ENCODE data around the gene ZNF735.
"Not testable (repeated sequence)": the region's sequence is repeated elsewhere in the genome, so short reads cannot be mapped to it uniquely, and the experiment has no call there.

Gene ZNF735

DNA sequence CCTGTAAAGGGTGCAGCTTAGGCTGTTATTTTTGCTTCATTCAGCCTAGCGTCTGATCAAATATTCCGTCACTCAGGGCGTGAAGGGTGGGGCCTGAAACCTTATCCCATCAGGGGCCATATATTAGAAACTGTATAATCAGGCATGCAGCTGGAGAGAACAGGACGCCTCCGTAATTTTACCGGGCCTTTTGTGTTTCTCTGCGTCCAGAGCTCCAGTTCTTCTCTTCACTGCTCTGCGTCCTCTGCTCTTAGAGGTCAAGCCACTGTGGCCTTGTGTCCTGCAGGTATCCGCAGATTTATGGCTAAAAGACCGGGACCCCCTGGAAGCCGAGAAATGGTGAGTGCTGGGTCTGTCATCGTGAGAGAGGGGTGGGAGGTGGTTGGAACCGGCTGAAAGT is at the start of gene ZNF735:
Gene ZNF735, plus strand, starts transcription at position 301 of the 400 bp plus-strand sequence. Its CDS starts 0 bp downstream, at position 301.
- in situ Hi-C loops (cut with MboI; ENCODE audit: low sequenced_read_pairs) = no loop called here

DNA sequence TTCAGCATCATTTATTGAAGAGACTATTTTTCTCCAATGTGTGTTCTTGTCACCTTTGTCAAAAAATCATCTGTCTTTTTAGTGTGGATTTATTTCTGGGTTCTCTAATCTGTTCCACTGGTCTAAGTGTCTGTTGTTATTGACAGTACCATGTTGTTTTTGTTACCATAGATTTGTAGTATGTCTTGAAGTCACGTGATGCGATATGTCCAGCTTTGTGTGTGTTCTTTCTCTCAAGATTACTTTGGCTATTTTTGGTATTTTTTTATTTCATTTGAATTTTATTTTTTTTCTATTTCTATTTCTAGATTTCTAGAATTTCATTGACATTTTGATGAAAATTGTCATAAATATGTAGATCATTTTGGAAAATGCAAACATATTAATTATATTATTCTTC is 36.0 kb upstream of the ZNF735 start:
- in situ Hi-C loops (cut with MboI; ENCODE audit: low sequenced_read_pairs) = not testable (repeated sequence)

DNA sequence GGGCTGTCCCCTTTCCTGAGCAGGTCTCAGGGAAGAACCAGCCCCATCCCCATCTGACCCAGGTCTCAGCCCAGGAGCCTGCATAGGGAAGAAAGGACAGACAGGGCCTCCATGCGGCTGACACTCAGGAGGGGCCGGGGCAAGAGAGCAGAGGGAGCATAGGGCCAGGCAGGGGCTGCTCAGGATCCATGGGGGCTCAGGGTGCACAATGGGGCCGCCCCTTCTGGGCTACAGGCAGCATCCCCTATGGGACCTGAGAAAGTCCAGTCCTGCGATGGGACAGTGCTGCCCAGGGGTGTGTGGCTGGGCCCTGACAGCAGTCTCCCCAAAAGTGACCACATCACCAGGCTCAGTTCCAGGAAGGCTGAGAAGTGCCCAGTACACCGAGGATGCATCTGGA is 32.7 kb upstream of the ZNF735 start:
- in situ Hi-C loops (cut with MboI; ENCODE audit: low sequenced_read_pairs) = no loop called here

DNA sequence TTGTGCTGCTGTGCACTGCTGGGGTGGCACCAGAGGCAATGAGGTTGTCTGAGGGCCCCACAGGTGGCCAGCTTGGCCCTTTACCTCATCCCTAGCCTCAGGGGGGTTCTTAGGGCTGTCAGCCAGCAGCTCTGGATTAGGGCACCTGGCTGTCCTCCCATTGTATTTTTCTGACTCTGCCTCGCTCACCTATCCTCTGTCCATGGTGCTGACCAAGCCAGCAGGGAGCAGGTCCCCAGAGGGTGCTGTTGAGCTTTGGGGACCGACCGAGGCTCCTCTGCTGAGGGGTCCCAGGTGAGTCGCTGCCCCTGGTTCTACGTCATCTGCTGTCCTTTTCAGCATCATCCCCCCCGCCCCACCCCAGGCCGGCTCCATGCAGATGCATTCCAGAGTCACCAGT is 32.1 kb upstream of the ZNF735 start:
- in situ Hi-C loops (cut with MboI; ENCODE audit: low sequenced_read_pairs) = no loop called here

DNA sequence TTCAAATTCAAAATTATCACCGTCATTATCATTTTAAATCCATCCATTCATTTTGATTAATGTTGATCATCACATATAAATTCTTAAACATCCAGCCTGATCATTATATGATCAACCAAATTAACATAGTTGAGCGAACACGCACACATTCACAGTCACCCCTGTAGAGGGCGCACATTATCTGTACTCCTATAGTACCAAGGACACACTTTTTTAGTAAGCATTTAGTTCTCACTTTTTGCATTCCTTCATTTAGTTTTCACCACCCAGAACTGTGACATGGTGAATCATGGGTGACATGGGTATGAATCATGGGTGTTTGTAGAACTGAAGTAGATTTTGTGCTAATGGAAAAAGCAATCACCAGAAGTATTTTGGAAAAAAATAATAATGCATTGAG is 26.0 kb upstream of the ZNF735 start:
- in situ Hi-C loops (cut with MboI; ENCODE audit: low sequenced_read_pairs) = no loop called here

DNA sequence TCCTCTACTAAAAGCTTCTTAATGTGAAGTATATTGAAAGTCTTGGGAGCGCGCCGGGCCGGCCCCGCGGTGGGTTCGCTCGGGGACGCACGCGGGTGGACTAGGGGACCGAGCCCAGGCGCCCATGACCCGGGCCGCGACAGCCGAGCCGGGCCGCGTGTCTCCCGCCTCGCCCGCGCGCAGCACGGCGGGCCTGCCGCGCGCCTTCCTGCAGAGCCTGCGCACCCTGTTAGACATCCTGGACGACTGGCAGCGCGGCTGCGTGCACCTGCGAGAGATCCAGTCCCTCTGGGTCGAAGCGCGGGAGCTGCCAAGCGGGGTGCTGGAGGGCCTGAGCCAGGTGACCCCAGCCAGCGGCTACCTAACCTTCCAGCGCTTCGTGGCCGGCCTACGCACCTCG is 25.4 kb upstream of the ZNF735 start:
- in situ Hi-C loops (cut with MboI; ENCODE audit: low sequenced_read_pairs) = no loop called here

DNA sequence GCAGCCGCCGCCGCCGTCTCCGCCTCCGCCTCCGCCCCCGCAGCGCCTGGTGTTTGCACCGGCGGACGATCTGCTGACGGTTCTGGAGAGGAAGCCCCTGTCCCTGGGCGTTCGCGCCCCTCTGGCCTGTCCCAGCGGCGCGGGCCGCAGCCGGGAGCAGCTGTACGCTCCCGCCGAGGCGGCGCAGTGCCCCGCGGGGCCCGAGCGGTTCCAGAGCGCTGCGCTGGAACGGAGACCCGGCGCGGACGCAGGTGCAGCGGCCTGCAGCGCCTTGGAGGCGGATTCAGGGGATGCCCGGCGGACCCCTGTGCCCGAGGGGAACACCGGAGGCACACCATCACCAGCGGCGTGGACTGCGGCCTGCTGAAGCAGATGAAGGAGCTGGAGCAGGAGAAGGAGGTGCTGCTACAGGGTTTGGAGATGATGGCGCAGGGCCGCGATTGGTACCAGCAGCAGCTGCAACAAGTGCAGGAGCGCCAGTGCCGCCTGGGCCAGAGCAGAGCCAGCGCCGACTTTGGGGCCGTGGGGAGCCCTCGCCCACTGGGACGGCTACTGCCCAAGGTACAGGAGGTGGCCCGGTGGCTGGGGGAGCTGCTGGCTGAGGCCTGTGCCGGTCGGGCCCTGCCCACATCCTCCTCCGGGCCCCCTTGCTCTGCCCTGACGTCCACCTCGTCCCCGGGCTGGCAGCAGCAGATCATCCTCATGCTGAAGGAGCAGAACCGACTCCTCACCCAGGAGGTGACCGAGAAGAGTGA is 24.8 kb upstream of the ZNF735 start:
- in situ Hi-C loops (cut with MboI; ENCODE audit: low sequenced_read_pairs) = no loop called here

DNA sequence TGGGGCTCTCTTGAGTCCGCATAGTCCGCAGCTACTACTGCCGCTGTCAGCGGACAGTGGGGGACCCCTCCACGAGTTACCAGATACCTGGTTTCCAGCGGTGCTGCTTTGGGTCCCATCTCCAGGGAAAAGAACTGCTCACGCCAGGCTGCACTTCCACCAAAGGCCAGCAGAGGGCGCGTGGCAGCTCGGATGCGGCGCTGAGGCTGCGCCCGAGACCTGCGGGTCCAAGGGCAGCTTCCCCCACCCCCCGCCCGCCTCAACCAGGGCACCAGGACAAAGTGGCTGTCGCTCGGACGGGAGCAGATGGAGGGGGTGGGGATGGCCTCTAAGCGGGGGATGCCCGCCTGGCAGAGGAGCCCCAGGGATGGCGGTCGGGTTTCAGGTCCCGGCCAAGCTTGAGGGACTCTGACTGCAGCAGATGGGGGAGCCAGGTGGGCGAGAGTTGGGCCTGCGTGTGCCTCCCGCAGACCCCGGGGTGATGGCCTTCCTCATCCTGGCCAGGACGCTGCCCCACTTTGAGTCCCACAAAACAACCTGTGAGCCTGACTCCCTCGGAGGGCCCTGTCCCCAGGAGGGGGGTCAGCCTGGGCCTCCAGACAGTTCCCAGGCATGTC is 23.8 kb upstream of the ZNF735 start:
- in situ Hi-C loops (cut with MboI; ENCODE audit: low sequenced_read_pairs) = no loop called here

DNA sequence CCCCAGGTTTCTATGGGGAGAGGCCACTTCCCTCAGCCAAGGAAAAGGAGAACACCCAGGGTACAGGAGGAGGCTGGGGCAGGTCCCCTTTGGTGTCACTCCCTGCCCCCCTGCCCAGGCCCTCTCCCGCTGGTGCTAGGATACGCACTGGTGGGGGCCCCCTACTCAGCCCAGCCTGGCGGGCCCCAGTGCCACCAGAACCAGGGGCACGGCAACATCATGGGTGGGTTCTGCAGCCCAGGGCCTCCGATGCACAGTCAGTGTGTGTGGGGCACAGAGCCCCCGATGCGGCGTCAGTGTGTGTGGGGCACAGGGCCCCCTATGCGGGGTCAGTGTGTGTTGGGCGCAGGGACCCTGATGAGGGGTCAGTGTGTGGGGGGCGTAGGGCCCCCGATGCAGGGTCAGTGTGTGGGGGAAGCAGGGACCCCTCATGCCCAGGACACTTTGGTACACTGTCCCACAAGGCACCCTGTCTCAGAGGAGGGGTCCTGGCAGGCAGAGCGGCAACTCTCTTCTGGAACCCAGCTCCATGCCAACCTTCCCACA is 23.1 kb upstream of the ZNF735 start:
- in situ Hi-C loops (cut with MboI; ENCODE audit: low sequenced_read_pairs) = no loop called here

DNA sequence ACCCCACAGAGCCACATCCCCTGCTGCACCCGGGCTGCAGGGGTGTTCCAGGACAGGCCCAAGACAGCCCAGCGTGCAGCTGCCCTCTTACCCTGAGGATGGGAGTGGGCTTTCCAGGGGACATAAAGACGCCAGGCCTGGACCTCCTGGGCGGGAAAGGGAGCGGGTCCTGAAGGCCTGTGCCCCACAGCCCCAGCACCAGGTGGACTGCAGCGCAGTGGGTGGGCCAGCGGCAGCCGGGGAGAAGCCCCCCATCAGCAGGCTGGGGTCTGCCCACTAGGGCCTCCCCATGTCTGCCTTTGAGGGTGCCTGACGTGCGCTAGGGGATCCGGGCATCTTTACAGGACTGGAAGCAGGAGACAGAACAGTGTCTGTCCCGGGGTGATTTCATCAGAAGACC is 22.6 kb upstream of the ZNF735 start:
- in situ Hi-C loops (cut with MboI; ENCODE audit: low sequenced_read_pairs) = no loop called here

DNA sequence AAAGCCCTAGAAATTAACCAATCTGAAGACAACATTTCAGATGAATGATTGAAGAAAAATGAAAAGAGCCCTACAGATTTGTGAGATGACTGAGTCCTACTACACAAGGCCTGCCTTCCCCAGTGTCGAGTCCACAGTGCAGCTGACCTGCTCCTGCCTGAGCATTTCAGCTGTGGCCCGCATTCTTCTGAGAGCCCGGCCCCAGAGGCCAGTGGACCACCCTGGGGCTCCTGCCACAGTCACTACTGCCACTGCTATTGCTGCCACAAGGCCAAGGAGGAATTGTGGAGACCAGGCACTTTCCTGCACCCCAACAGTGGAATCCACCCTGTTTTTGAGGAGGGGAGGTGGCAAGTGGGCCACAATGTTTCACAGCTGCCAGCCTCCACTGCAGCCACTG is 19.6 kb upstream of the ZNF735 start:
- in situ Hi-C loops (cut with MboI; ENCODE audit: low sequenced_read_pairs) = no loop called here

DNA sequence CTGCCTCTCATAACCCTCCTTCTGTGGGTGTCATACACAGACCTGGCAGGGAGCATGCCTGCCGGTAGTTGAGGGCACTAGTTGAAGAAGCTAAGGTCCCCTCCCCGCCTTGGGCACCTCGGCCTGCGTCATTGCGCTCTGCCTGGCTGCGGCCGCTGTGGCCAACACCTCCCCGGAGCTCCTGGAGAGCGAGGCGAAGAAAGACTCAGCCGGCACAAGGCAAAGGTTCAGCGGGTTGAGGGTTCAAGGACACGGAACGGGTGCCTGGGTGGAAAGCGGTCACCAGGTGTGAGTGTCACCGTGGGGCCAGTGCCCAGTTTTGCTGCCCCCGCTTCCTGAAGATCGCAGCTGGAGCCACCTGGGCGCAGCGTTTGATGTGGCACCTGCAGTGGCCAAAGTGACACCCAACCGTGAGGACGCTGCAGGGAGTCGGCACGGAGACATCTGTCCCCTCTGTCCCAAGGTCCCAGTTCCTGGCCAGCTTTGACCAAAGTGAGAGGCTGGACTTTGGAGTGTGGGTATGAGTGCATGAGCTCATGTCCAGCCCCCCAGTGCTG is 14.8 kb upstream of the ZNF735 start:
- in situ Hi-C loops (cut with MboI; ENCODE audit: low sequenced_read_pairs) = no loop called here

DNA sequence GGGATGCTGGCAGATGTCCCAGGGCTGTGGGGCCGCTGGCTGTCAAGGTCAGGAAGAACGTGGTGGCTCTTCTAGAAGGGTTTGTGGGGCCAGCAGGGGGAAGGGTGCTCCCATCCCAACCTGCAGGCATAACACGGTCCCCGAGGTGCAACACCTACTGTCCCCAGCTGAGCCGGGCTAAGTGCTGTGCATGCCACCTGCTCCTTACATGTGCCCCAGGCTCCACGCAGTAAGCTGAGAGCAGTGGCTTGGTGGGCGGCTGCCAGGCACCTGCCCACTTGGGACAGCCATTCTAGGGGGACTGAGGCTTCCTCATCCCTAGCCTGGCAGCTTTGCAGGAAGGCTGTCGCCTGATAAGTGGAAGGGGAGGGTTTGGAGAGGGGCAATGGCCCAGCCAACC is 14.2 kb upstream of the ZNF735 start:
- in situ Hi-C loops (cut with MboI; ENCODE audit: low sequenced_read_pairs) = no loop called here

DNA sequence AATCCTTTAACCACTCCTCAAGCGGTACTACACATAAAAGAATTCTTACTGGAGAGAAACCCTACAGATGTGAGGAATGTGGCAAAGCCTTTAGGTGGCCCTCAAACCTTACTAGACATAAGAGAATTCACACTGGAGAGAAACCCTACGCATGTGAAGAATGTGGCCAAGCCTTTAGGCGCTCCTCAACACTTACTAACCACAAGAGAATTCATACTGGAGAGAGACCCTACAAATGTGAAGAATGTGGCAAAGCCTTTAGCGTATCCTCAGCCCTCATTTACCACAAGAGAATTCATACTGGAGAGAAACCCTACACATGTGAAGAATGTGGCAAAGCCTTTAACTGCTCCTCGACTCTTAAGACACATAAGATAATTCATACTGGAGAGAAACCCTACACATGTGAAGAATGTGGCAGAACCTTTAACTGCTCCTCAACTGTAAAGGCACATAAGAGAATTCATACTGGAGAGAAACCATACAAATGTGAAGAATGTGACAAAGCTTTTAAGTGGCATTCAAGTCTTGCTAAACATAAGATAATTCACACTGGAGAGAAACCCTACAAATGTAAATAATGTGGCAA is 12.8 kb downstream of the ZNF735 start:
- in situ Hi-C loops (cut with MboI; ENCODE audit: low sequenced_read_pairs) = not testable (repeated sequence)

DNA sequence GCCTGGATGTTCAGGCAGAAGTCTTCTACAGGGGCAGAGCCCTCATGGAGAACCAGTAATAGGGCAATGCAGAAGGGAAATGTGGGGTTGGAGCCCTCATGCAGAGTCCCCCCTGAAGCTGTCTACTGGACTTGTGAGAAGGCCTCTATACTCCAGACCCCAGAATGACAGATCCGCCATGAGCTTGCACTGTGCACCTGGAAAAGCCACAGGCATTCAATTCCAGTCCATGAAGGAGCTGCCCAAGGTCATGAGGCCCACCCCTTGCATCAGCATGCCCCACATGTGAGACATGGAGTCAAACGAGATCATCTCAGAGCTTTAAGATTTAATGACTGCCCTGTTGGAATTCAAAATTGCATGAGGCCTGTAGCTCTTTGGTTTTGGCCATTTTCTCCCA is 16.4 kb downstream of the ZNF735 start:
- in situ Hi-C loops (cut with MboI; ENCODE audit: low sequenced_read_pairs) = no loop called here

DNA sequence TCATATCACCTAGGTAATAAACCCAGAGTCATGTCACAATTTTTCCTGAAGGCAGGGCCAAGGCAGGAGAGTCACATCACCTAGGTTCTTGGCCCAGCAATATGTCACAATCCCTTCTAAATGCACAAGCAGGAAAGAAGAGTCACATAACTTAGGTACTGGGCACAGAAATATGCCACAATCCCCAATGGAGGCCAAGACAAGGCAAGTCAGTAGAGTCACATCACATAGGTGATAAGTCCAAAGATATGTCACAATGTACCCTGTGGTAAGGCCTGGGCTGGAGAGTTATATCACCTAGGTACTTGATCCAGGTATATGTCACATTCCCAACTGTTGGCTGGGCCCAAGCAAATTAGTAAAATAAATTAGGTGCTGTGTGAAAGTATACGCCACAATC is 21.2 kb downstream of the ZNF735 start, which contains the start of gene ZNF679:
Gene ZNF679, plus strand, starts transcription at position 301 of the 400 bp plus-strand sequence. CDS start 20,644 bp downstream, outside the sequence.
- in situ Hi-C loops (cut with MboI; ENCODE audit: low sequenced_read_pairs) = not testable (repeated sequence)

DNA sequence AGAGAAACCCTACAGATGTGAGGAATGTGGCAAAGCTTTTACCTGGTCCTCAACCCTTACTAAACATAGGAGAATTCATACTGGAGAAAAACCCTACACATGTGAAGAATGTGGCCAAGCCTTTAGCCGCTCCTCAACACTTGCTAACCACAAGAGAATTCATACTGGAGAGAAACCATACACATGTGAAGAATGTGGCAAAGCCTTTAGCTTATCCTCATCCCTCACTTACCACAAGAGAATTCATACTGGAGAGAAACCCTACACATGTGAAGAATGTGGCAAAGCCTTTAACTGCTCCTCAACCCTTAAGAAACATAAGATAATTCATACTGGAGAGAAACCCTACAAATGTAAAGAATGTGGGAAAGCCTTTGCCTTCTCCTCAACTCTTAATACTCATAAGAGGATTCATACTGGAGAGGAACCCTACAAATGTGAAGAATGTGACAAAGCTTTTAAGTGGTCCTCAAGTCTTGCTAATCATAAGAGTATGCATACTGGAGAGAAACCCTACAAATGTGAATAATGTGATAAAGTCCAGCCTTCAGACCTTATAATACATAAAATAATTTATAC is 59.4 kb downstream of the ZNF735 start:
- in situ Hi-C loops (cut with MboI; ENCODE audit: low sequenced_read_pairs) = no loop called here

Measured in hTERT RPE-1 (cell line).